ENCODE measurements around the gene BMS1.
"Not testable (repeated sequence)": the region's sequence is repeated elsewhere in the genome, so short reads cannot be mapped to it uniquely, and the experiment has no call there.

GRCh38 chr10:42844810-42845209 is 62.2 kb downstream of the BMS1 start:
- not testable (repeated sequence) for TF ChIP-seq IRF9 (CRISPR knock-in tag; IDR thresholded peaks at IDR 0.05; ENCODE audit: borderline replicate concordance); UBTF (CRISPR knock-in tag; IDR thresholded peaks at IDR 0.05); MYC (CRISPR knock-in tag; IDR thresholded peaks at IDR 0.05; ENCODE audit: borderline replicate concordance); NFE2L2 (IDR thresholded peaks at IDR 0.05; ENCODE audit: low read length); ELF4 (CRISPR knock-in tag; IDR thresholded peaks at IDR 0.05; ENCODE audit: borderline replicate concordance); NRL (CRISPR knock-in tag; IDR thresholded peaks at IDR 0.05; ENCODE audit: borderline replicate concordance); TAF1 (CRISPR knock-in tag; IDR thresholded peaks at IDR 0.05); CTCF (CRISPR knock-in tag; IDR thresholded peaks at IDR 0.05); ZNF549 (CRISPR knock-in tag; IDR thresholded peaks at IDR 0.05); ZNF354B (CRISPR knock-in tag; IDR thresholded peaks at IDR 0.05); ZNF710 (CRISPR knock-in tag; IDR thresholded peaks at IDR 0.05; ENCODE audit: borderline replicate concordance); POLR2A (IDR thresholded peaks at IDR 0.05; ENCODE audit: insufficient read depth in 1 of 2, low read depth in 2 of 2, low read length in 2 of 2); RNF2 (conservative IDR thresholded peaks at IDR 0.05; ENCODE audit: low read depth); HOMEZ (CRISPR knock-in tag; IDR thresholded peaks at IDR 0.05; ENCODE audit: low read depth)
